ENCODE results near the gene PTOV1.

Gene PTOV1

DNA sequence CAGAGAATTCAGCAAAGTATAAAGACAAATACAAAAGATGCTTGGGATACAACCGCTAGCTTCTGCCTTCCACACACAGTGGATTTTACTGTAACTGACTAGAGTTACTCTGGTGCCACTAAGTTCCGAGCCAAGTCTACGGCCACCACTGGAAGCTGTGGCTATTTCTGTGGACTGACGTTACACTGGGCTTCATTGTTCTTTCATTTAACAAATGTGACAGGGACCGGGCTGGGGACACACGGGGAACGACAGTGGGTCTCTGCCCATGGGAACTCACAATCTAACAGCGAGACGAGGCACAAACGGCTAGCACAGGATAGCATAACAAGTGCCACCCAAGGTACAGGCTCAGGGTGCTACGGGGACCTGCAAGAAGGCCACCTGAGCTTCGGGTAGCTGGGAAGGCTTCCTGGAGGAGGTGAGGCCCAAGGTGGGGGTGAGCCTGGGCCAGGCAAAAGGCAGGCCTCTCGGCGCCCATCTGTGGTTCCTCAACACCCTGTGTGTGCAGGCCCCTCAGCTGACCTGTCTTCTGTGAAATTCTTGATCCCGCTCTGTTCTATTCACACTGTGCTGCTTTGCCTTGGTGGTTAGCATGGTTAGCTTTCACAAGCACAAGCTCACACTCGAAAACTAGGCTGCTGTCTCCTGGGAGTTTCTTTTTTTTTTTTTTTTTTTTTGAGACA is 56.1 kb downstream of the PTOV1 start:
- no peaks in the 10 kb centered on the region for H3F3A ChIP-seq (ENCODE audit: insufficient read depth, low read length)
- peaks cover 60% of the 10 kb centered on the region for H3K36me3 ChIP-seq (ENCODE audit: insufficient read depth, low read length)
- H3K4me1 ChIP-seq (ENCODE audit: insufficient read depth, low read length, severe bottlenecking) = peaks cover 83% of the 10 kb centered on the region
- H3K4me2 ChIP-seq (ENCODE audit: low read length) = peak overlapping the region; percentile 49; the same call in 1 of the 2 replicates
- no peaks in the 10 kb centered on the region for H3K9me2 ChIP-seq (ENCODE audit: low read depth, low read length)
- H3K4me3 ChIP-seq (ENCODE audit: low read depth, low read length, poor library complexity, severe bottlenecking) = no peak overlapping the region
- no peak overlapping the region for H2AFZ ChIP-seq (ENCODE audit: low read length)
- no peaks in the 10 kb centered on the region for H3K9me3 ChIP-seq (ENCODE audit: low read length)
- no peak for TF ChIP-seq EZH2 (IDR thresholded peaks at IDR 0.05; ENCODE audit: borderline replicate concordance, low read length)
- TF ChIP-seq, protein P1, sequence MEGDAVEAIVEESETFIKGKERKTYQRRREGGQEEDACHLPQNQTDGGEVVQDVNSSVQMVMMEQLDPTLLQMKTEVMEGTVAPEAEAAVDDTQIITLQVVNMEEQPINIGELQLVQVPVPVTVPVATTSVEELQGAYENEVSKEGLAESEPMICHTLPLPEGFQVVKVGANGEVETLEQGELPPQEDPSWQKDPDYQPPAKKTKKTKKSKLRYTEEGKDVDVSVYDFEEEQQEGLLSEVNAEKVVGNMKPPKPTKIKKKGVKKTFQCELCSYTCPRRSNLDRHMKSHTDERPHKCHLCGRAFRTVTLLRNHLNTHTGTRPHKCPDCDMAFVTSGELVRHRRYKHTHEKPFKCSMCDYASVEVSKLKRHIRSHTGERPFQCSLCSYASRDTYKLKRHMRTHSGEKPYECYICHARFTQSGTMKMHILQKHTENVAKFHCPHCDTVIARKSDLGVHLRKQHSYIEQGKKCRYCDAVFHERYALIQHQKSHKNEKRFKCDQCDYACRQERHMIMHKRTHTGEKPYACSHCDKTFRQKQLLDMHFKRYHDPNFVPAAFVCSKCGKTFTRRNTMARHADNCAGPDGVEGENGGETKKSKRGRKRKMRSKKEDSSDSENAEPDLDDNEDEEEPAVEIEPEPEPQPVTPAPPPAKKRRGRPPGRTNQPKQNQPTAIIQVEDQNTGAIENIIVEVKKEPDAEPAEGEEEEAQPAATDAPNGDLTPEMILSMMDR (IDR thresholded peaks at IDR 0.05; ENCODE audit: low read length) = no peak
- H3K27ac ChIP-seq (ENCODE audit: low read depth, low read length, poor library complexity, severe bottlenecking) = peak overlapping the region; percentile 95
- H3K79me2 ChIP-seq (ENCODE audit: insufficient read depth, low read length) = no peaks in the 10 kb centered on the region
- no peaks in the 10 kb centered on the region for H3K27me3 ChIP-seq (ENCODE audit: insufficient read depth, low read length)
- H3K9ac ChIP-seq (ENCODE audit: low read length) = peak overlapping the region; percentile 34; the same call in 1 of the 2 replicates
- H4K20me1 ChIP-seq (ENCODE audit: insufficient read depth, low read length) = no peaks in the 10 kb centered on the region

DNA sequence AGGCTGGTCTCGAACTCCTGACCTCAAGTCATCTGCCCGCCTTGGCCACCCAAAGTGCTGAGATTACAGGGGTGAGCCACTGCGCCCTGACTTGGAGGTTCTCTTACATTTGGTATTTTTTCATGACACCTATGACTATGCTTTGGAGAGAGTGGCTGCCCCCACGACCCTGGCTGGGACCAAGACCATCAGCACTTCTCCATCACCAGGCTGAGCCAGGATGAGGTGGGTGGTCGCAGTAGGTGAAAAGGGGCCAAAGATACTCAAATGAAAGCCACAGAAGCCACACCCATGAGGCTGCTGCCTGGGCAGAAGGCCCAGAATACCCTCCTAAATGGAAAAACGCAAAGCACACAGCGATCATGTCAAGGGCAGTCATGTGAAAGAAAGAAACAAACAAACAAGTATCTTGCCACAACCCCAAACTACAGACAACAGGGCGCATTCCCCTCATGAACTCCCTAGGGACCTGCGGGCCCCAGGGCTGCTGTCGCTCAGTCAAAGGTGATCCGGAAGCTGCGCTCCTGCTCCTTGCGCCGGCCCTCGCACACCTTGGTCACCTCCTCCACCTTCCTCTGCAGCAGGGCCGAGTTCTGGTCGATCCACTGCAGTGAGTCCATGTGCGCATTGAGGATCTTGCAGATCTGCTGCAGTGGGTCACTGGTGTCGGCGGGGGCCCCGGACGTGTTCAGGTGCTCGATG is 56.9 kb downstream of the PTOV1 start:
- H3K4me2 ChIP-seq (ENCODE audit: low read length) = peak overlapping the region; percentile 49
- H3K9me2 ChIP-seq (ENCODE audit: low read depth, low read length) = no peaks in the 10 kb centered on the region
- no peaks in the 10 kb centered on the region for H3K79me2 ChIP-seq (ENCODE audit: insufficient read depth, low read length)
- H3K9ac ChIP-seq (ENCODE audit: low read length) = peak overlapping the region; percentile 54; the same call in 1 of the 2 replicates
- H2AFZ ChIP-seq (ENCODE audit: low read length) = no peak overlapping the region
- H4K20me1 ChIP-seq (ENCODE audit: insufficient read depth, low read length) = no peaks in the 10 kb centered on the region
- H3K27me3 ChIP-seq (ENCODE audit: insufficient read depth, low read length) = no peaks in the 10 kb centered on the region
- TF ChIP-seq, protein P1 (IDR thresholded peaks at IDR 0.05; ENCODE audit: low read length) = no peak
- no peak for TF ChIP-seq EZH2 (IDR thresholded peaks at IDR 0.05; ENCODE audit: borderline replicate concordance, low read length)
- H3K36me3 ChIP-seq (ENCODE audit: insufficient read depth, low read length) = peaks cover 68% of the 10 kb centered on the region
- peak overlapping the region; percentile 95 for H3K27ac ChIP-seq (ENCODE audit: low read depth, low read length, poor library complexity, severe bottlenecking)
- peak overlapping the region; percentile 30 for H3K4me3 ChIP-seq (ENCODE audit: low read depth, low read length, poor library complexity, severe bottlenecking)
- no peaks in the 10 kb centered on the region for H3K9me3 ChIP-seq (ENCODE audit: low read length)
- no peaks in the 10 kb centered on the region for H3F3A ChIP-seq (ENCODE audit: insufficient read depth, low read length)
- H3K4me1 ChIP-seq (ENCODE audit: insufficient read depth, low read length, severe bottlenecking) = peaks cover 90% of the 10 kb centered on the region

DNA sequence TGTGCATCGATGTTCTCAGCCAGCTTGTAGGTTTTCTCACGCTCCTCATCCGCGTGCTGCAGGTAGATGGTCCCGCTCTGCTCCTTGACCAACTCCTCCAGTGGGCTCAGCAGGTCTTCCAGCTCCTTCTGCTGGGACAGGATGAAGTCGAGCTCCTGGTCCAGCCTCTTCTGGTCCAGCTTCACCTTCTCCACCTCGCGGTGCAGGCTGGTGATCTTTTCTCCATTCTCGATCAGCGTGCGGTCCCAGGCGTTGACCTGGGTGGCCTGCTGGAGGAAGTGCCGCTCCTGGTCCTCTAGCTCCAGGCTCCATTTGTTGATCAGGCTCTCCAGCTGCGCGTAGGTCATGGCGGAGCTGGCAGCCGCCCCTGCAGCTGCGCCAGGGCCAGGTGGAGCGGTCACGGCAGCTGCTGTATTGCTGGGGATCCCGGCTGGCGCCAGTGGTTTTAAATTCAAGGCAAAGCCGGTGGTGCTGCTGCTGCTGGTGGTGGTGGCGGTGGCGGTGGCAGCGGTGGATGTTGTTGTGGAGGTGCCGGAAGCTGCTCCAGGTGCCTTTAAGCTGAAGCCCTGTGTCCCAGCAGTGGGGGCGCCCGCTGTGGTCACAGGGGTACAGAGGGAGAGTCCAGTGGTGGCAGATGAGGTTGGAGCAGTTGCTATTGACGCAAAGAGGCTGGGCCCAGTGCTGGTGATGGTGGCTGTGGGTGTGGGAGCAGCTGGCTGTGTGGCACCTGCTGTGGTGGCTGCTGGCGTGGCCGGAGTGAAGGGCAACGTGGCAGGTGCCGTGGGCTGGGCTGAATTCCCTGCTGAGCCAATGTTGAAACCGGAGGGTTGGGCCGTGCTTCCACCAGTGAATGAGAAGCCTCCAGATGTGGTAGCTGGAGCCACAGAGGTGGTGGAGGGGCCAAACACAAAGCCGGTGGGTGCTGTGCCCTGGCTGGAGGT is 57.8 kb downstream of the PTOV1 start:
- H4K20me1 ChIP-seq (ENCODE audit: insufficient read depth, low read length) = no peaks in the 10 kb centered on the region
- H3K27ac ChIP-seq (ENCODE audit: low read depth, low read length, poor library complexity, severe bottlenecking) = peak overlapping the region; percentile 95
- no peaks in the 10 kb centered on the region for H3K79me2 ChIP-seq (ENCODE audit: insufficient read depth, low read length)
- peak overlapping the region; percentile 30 for H3K4me3 ChIP-seq (ENCODE audit: low read depth, low read length, poor library complexity, severe bottlenecking)
- H3K4me2 ChIP-seq (ENCODE audit: low read length) = peak overlapping the region; percentile 49
- TF ChIP-seq, protein P1 (IDR thresholded peaks at IDR 0.05; ENCODE audit: low read length) = no peak
- TF ChIP-seq EZH2 (IDR thresholded peaks at IDR 0.05; ENCODE audit: borderline replicate concordance, low read length) = no peak
- no peaks in the 10 kb centered on the region for H3F3A ChIP-seq (ENCODE audit: insufficient read depth, low read length)
- peak overlapping the region; percentile 54; the same call in 1 of the 2 replicates for H3K9ac ChIP-seq (ENCODE audit: low read length)
- H3K9me2 ChIP-seq (ENCODE audit: low read depth, low read length) = no peaks in the 10 kb centered on the region
- H3K27me3 ChIP-seq (ENCODE audit: insufficient read depth, low read length) = no peaks in the 10 kb centered on the region
- peaks cover 77% of the 10 kb centered on the region for H3K36me3 ChIP-seq (ENCODE audit: insufficient read depth, low read length)
- no peak overlapping the region for H2AFZ ChIP-seq (ENCODE audit: low read length)
- H3K9me3 ChIP-seq (ENCODE audit: low read length) = no peaks in the 10 kb centered on the region
- peaks cover 90% of the 10 kb centered on the region for H3K4me1 ChIP-seq (ENCODE audit: insufficient read depth, low read length, severe bottlenecking)

Measured in OCI-LY1 (cell line).